H1 (cell line): Measurements from ENCODE around the gene CNOT1. TPM values are rescaled to one million over a fixed set of nuclear protein-coding genes. Genes with fewer than 3 reads are reported as not detected.

Source experiments
- CTCF ChIA-PET: fragments of 300-600 bp; sonication (Branson Sonifier 250); formaldehyde crosslinking; loops from one replicate; lab custom pipeline; 2021; ENCODE audit not compliant: partially characterized antibody; lab: Charles Lee
- POLR2A ChIA-PET: fragments of 300-600 bp; sonication (Branson Sonifier 250); formaldehyde crosslinking; loops from one replicate; lab custom pipeline; 2021; ENCODE audit warnings: inconsistent platforms; ENCODE audit not compliant: partially characterized antibody; lab: Charles Lee
- DNase-seq, 2 experiments: peaks; one replicate each; pipeline versions ENCODE4 v3.0.0 to v3.0.0-alpha.2; 2010 to 2022; ENCODE audit warnings: low spot score in 2 of 2, low read depth in 1 of 2, mixed read lengths in 1 of 2
- FAIRE-seq: peaks from 2 replicates; lab custom pipeline; 2011; peaks lifted over from hg19 to GRCh38; lab: Jason Lieb, UNC
- H2AFZ ChIP-seq: 2 replicates; pipeline ENCODE4 v1.8.1; 2012; ENCODE audit warnings: low read length, inconsistent platforms
- H2AK5ac ChIP-seq: 2 replicates; pipeline ENCODE4 v1.6.1; 2013; ENCODE audit warnings: low read depth, low read length
- H2BK120ac ChIP-seq: replicated peaks from 2 replicates; pipeline ENCODE3; 2013; ENCODE audit warnings: low read depth, low read length, inconsistent platforms
- H2BK12ac ChIP-seq: 2 replicates; pipeline ENCODE4 v1.6.1; 2013; ENCODE audit warnings: low read depth, low read length
- H2BK15ac ChIP-seq: 2 replicates; pipeline ENCODE4 v1.6.1; 2013; ENCODE audit warnings: low read length
- H2BK20ac ChIP-seq: 2 replicates; pipeline ENCODE4 v1.6.1; 2013; ENCODE audit warnings: low read length
- H2BK5ac ChIP-seq: 2 replicates; pipeline ENCODE4 v1.6.1; 2013; ENCODE audit warnings: low read depth, low read length
- H3K14ac ChIP-seq: 2 replicates; pipeline ENCODE4 v1.6.1; 2013; ENCODE audit warnings: inconsistent platforms; ENCODE audit not compliant: insufficient read length
- H3K18ac ChIP-seq: 2 replicates; pipeline ENCODE4 v1.6.1; 2013; ENCODE audit warnings: low read length; ENCODE audit errors: extremely low read depth
- H3K23ac ChIP-seq: 2 replicates; pipeline ENCODE4 v1.6.1; 2013; ENCODE audit warnings: inconsistent platforms; ENCODE audit not compliant: insufficient read length
- H3K23me2 ChIP-seq: 2 replicates; pipeline ENCODE4 v1.6.1; 2013; ENCODE audit warnings: low read depth, low read length
- H3K27ac ChIP-seq: 2 replicates; pipeline ENCODE4 v1.6.1; 2011; ENCODE audit warnings: low read depth, low read length, inconsistent platforms
- H3K27me3 ChIP-seq, 4 experiments: replicated peaks in 1 of 4; 1 replicate in 1 of 4; 2 replicates in 3 of 4; pipeline versions ENCODE4 v1.6.1 to v1.8.1; 2011 to 2013; ENCODE audit warnings: low read length in 3 of 4, mild to moderate bottlenecking in 3 of 4, inconsistent platforms in 2 of 4, mixed read lengths in 2 of 4, moderate library complexity in 1 of 4; ENCODE audit not compliant: control insufficient read depth in 3 of 4, insufficient read depth in 3 of 4; ENCODE audit errors: extremely low read depth in 1 of 4
- H3K36me3 ChIP-seq, 4 experiments: 2 replicates each; pipeline versions ENCODE4 v1.6.1 to v1.8.1; 2011 to 2013; ENCODE audit warnings: mild to moderate bottlenecking in 4 of 4, low read length in 3 of 4, moderate library complexity in 2 of 4, control low read depth in 1 of 4, inconsistent platforms in 1 of 4; ENCODE audit not compliant: insufficient read depth in 4 of 4, control insufficient read depth in 2 of 4
- H3K4ac ChIP-seq: replicated peaks from 2 replicates; pipeline ENCODE3; 2013; ENCODE audit warnings: low read length, low read depth, mixed read lengths, inconsistent platforms; ENCODE audit not compliant: insufficient read length
- H3K4me1 ChIP-seq, 4 experiments: replicated peaks in 1 of 4; 1 replicate in 1 of 4; 2 replicates in 3 of 4; pipeline versions ENCODE4 v1.6.1 to v1.8.1; 2011 to 2013; ENCODE audit warnings: low read length in 3 of 4, inconsistent platforms in 2 of 4, mixed read lengths in 1 of 4; ENCODE audit not compliant: insufficient read depth in 4 of 4, control insufficient read depth in 3 of 4
- H3K4me2 ChIP-seq, 2 experiments: 2 replicates each; pipeline versions ENCODE4 v1.6.1 to v1.8.1; 2011 to 2013; ENCODE audit warnings: low read depth in 2 of 2, low read length in 2 of 2, control low read depth in 1 of 2, inconsistent platforms in 1 of 2, mild to moderate bottlenecking in 1 of 2; ENCODE audit not compliant: insufficient read depth in 1 of 2
- H3K4me3 ChIP-seq, 4 experiments: fragments of 200-600, 300-600 bp in 1 of 4; sonication (generic), shearing (Covaris generic), sonication (Bioruptor Twin) in 1 of 4; 2 replicates each; pipeline versions ENCODE4 v1.5.1 to v1.8.1; 2011 to 2016; ENCODE audit warnings: low read length in 4 of 4, low read depth in 3 of 4, control low read depth in 2 of 4, inconsistent platforms in 2 of 4, mild to moderate bottlenecking in 2 of 4, mixed read lengths in 1 of 4, moderate library complexity in 1 of 4; ENCODE audit not compliant: insufficient read depth in 2 of 4; ENCODE audit errors: extremely low read depth in 1 of 4
- H3K56ac ChIP-seq: replicated peaks from 2 replicates; pipeline ENCODE3; 2013; ENCODE audit warnings: low read depth, mild to moderate bottlenecking, mixed read lengths, low read length, inconsistent platforms; ENCODE audit not compliant: insufficient read length
- H3K79me1 ChIP-seq: 2 replicates; pipeline ENCODE4 v1.6.1; 2013; ENCODE audit warnings: low read depth, low read length, control low read depth
- H3K79me2 ChIP-seq, 2 experiments: 2 replicates each; pipeline versions ENCODE4 v1.6.1 to v1.8.1; 2012 to 2013; ENCODE audit warnings: low read length in 2 of 2, mild to moderate bottlenecking in 2 of 2, inconsistent platforms in 1 of 2; ENCODE audit not compliant: insufficient read depth in 2 of 2, control insufficient read depth in 1 of 2
- H3K9ac ChIP-seq, 4 experiments: replicated peaks in 1 of 4; 1 replicate in 1 of 4; 2 replicates in 3 of 4; pipeline versions ENCODE4 v1.6.1 to v1.8.1; 2011 to 2013; ENCODE audit warnings: low read depth in 3 of 4, low read length in 3 of 4, control low read depth in 2 of 4, mild to moderate bottlenecking in 2 of 4, moderate library complexity in 2 of 4, inconsistent platforms in 1 of 4; ENCODE audit errors: extremely low read depth in 1 of 4
- H3K9me3 ChIP-seq, 2 experiments: 2 replicates each; pipeline versions ENCODE4 v1.6.1 to v1.8.1; 2012 to 2013; ENCODE audit warnings: mild to moderate bottlenecking in 2 of 2, moderate library complexity in 2 of 2, control low read depth in 1 of 2, inconsistent platforms in 1 of 2, low read depth in 1 of 2, low read length in 1 of 2, mixed read lengths in 1 of 2; ENCODE audit not compliant: insufficient read depth in 2 of 2
- H4K20me1 ChIP-seq, 2 experiments: replicated peaks in 1 of 2; 2 replicates each; pipeline versions ENCODE3 to v1.8.1; 2011 to 2013; ENCODE audit warnings: inconsistent platforms in 2 of 2, low read length in 2 of 2, mild to moderate bottlenecking in 1 of 2; ENCODE audit not compliant: insufficient read depth in 2 of 2, control insufficient read depth in 1 of 2
- H4K5ac ChIP-seq: 2 replicates; pipeline ENCODE4 v1.6.1; 2013; ENCODE audit warnings: low read length, low read depth, mixed read lengths, inconsistent platforms; ENCODE audit not compliant: insufficient read length
- H4K8ac ChIP-seq: 2 replicates; pipeline ENCODE4 v1.8.0; 2013; ENCODE audit warnings: mild to moderate bottlenecking, moderate library complexity, low read length, inconsistent platforms; ENCODE audit not compliant: insufficient read depth; ENCODE audit errors: extremely low read depth
- H4K91ac ChIP-seq: replicated peaks from 2 replicates; pipeline ENCODE3; 2013; ENCODE audit warnings: low read length, mixed read lengths, inconsistent platforms; ENCODE audit not compliant: insufficient read length
- MAFK ChIP-seq: IDR thresholded peaks from 2 replicates; pipeline ENCODE4 v1.6.1; 2012; ENCODE audit warnings: low read depth, mild to moderate bottlenecking, improper control_type of control experiment, low read length
- POU5F1 ChIP-seq: IDR thresholded peaks from 2 replicates; pipeline ENCODE4 v1.6.1; 2011; ENCODE audit warnings: low read depth, mild to moderate bottlenecking, low read length, moderate library complexity
- RFX5 ChIP-seq: IDR thresholded peaks from 2 replicates; pipeline ENCODE4 v1.6.1; 2011; ENCODE audit warnings: low read depth, low read length, improper control_type of control experiment, borderline replicate concordance
- WGBS, 2 experiments: shearing (Covaris generic) in 1 of 2; methylation state at CpG; one replicate each; pipeline versions ENCODE4 v1.1.6 to v1.1.7; 2013 to 2015; ENCODE audit warnings: low lambda C conversion rate in 2 of 2, mixed read lengths in 2 of 2, inconsistent platforms in 1 of 2, low coverage in 1 of 2, missing lambda C conversion rate in 1 of 2; ENCODE audit not compliant: insufficient replicate concordance in 2 of 2, insufficient coverage in 1 of 2, insufficient read length in 1 of 2; ENCODE audit errors: extremely low coverage in 1 of 2, missing lambda C conversion rate in 1 of 2; 5-methylcytosine and 5-hydroxymethylcytosine counted together
- polyA plus RNA-seq, 7 experiments: library from polyadenylated mRNA; depleted of rRNA in 3 of 7; stranded (reverse) in 5 of 7; unstranded in 2 of 7; fragments of >200 nt in 5 of 7; fragments of 200-250 nt in 2 of 7; gene quantifications; 1 replicate in 5 of 7; 2 replicates in 1 of 7; 4 replicates in 1 of 7; pipeline versions ENCODE4 v1.2.1 to v1.2.3, GENCODE V29; 2011 to 2013; ENCODE audit warnings: missing spikeins in 2 of 7, mixed read lengths in 2 of 7
- total RNA-seq: library from RNA; stranded (reverse); fragmentation: NEBNext Ultra II Directional; extraction: Animal tissue kit (Norgen Biotek cat#: 25700); gene quantifications from 2 replicates; pipeline ENCODE4 v1.2.1, GENCODE V29; 2021
- TF ChIP-seq, protein P1 (sequence below), 3 experiments: IDR thresholded peaks; 1 replicate in 2 of 3; 2 replicates in 1 of 3; pipeline versions ENCODE4 v1.5.1 to v1.6.1; 2011; ENCODE audit warnings: low read length in 3 of 3, mild to moderate bottlenecking in 3 of 3, inconsistent platforms in 2 of 3, low read depth in 1 of 3, moderate library complexity in 1 of 3; ENCODE audit not compliant: insufficient read depth in 1 of 3; ENCODE audit errors: control extremely low read depth in 1 of 3

CNOT1 gene
- total and polyA plus RNA-seq, 2 of the 8 experiments (the other 6 are each of a cell fraction or from before 2014, with no cell fraction given) = 306 to 319 TPM

DNA sequence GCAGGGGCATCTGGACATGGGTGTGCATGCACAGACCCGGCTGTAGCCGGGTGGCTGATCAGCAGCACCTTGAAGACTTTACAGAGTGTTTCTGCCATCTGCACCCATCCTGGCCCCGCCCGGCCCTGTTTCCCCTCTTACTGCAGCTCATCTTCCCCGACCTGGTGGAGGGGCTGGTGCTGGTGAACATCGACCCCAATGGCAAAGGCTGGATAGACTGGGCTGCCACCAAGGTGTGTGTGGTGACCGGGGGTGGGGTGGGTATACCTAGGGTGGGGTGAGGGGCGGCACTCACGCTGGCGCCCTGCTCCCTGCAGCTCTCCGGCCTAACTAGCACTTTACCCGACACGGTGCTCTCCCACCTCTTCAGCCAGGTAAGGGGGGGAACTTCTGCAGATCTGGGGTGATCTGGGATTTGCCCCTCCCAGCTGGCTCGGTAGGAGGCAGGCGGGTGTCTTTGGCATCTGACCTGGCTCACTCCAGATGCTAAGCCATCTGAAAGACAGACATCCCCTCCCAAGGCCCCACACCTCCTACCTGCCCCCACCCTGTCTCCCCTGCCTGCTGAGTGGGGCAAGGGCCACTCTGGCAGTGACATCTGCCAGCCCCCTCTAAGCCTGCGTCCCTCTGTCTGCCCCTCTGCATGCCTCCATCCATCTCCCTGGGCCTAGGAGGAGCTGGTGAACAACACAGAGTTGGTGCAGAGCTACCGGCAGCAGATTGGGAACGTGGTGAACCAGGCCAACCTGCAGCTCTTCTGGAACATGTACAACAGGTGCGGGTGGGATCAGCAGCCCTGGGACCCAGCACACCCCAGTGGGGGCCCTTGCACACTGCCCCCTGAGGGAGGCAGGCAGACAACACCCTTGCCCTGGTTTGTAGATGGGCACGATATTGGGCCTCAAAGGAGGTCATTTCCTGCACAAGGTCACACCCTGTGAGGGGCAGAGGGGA lies 123.1 kb downstream of the CNOT1 start:
- no peak overlapping the region for H3K9ac ChIP-seq
- H4K20me1 ChIP-seq = peaks cover 3 to 7% of the 10 kb centered on the region in 2 experiments
- TF ChIP-seq MAFK (no peak), RFX5 (no peak), POU5F1 (no peak)
- TF ChIP-seq, protein P1, sequence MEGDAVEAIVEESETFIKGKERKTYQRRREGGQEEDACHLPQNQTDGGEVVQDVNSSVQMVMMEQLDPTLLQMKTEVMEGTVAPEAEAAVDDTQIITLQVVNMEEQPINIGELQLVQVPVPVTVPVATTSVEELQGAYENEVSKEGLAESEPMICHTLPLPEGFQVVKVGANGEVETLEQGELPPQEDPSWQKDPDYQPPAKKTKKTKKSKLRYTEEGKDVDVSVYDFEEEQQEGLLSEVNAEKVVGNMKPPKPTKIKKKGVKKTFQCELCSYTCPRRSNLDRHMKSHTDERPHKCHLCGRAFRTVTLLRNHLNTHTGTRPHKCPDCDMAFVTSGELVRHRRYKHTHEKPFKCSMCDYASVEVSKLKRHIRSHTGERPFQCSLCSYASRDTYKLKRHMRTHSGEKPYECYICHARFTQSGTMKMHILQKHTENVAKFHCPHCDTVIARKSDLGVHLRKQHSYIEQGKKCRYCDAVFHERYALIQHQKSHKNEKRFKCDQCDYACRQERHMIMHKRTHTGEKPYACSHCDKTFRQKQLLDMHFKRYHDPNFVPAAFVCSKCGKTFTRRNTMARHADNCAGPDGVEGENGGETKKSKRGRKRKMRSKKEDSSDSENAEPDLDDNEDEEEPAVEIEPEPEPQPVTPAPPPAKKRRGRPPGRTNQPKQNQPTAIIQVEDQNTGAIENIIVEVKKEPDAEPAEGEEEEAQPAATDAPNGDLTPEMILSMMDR (IDR thresholded peaks at IDR 0.05; ENCODE audit: control extremely low read depth in 1 of 3, insufficient read depth in 1 of 3, low read depth in 1 of 3, low read length in 3 of 3) = peak in 1 of 3 experiments; percentile 10; a peak in 1 of 4 replicates
- H2BK15ac ChIP-seq = no peak overlapping the region
- H3K14ac ChIP-seq = no peak overlapping the region
- H2BK20ac ChIP-seq = no peak overlapping the region
- H2AFZ ChIP-seq = no peak overlapping the region
- H3K4ac ChIP-seq = no peak overlapping the region
- no peak overlapping the region for H3K4me2 ChIP-seq
- ChIA-PET POLR2A (interaction anchor here (0.8 to 1.9 kb wide), 3 partner anchors 8 to 10 kb away, joined by 3 to 9 read pairs (median 3); partner anchors contain the start of gene SETD6), CTCF (interaction anchor here (0.5 to 2.8 kb wide), 15 partner anchors 8 to 1615 kb away, joined by 3 to 20 read pairs (median 3); no protein-coding TSS in a partner anchor)
- no peak overlapping the region for H2BK5ac ChIP-seq
- no peak overlapping the region for H2BK120ac ChIP-seq
- FAIRE-seq (no peak), DNase-seq (no peak)
- H3K56ac ChIP-seq = no peak overlapping the region
- 0 out of 8 replicates have a peak, but pooled peaks cover 0 to 5% (median 0%) of the 10 kb centered on the region in 4 experiments for H3K36me3 ChIP-seq
- no peaks in the 10 kb centered on the region for H3K9me3 ChIP-seq
- peak overlapping the region; percentile 4; the same call in 1 of the 2 replicates for H4K8ac ChIP-seq
- H2BK12ac ChIP-seq = no peak overlapping the region
- H3K18ac ChIP-seq = no peak overlapping the region
- H3K79me1 ChIP-seq = no peaks in the 10 kb centered on the region; the same call in 1 of the 2 replicates
- no peak overlapping the region for H4K5ac ChIP-seq
- no peaks in the 10 kb centered on the region for H3K79me2 ChIP-seq
- H3K23ac ChIP-seq = no peak overlapping the region
- peaks cover 4% of the 10 kb centered on the region; the same call in 1 of the 2 replicates for H3K23me2 ChIP-seq
- H4K91ac ChIP-seq = no peak overlapping the region
- H3K27ac ChIP-seq = no peak overlapping the region
- H3K27me3 ChIP-seq = peaks cover 0 to 6% (median 4%) of the 10 kb centered on the region in 4 experiments; a peak in 4 of 7 replicates
- H3K4me1 ChIP-seq = peaks cover 0 to 10% (median 5%) of the 10 kb centered on the region in 4 experiments; a peak in 4 of 7 replicates
- no peak overlapping the region for H3K4me3 ChIP-seq
- no peak overlapping the region for H2AK5ac ChIP-seq
- 87% methylated on average over 13 of the region's 20 CpGs; no CpG with 5 or more reads in 1 of the 2 experiments for WGBS, 2 experiments
